HG02885 (cell line): ENCODE results near the gene CCDC195.

ENCODE experiments used
- ATAC-seq: cut with Tn5 transposase; IDR thresholded peaks from one replicate; pipeline ENCODE4 v1.9.1; 2021; ENCODE audit warnings: mild to moderate bottlenecking; ENCODE audit not compliant: unreplicated experiment, poor library complexity

The CCDC195 gene

DNA sequence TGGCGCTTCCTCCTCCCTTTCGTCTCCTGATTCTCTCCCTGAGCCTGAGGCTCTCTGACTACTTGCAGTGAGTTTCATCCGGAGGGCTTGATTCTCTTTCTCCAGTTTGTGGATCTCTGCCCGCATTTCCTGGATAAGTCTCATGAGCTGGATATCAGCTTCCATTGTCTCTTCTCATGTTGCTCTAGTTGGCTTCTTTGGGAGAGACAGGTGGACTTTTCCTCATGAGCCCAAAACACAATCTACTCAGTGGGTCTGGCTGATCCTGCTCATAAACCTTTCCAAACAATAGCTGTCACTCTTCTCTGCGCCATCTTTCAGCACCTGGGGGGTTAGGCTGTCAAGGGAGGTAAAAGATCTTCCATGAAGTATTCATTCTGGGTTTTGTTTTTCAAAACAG, at the start of gene CCDC195:
Gene CCDC195 (minus strand): TSS at position 165 of the 400 bp plus-strand sequence. CDS start 0 bp downstream, at position 165.
- no peak for ATAC-seq

DNA sequence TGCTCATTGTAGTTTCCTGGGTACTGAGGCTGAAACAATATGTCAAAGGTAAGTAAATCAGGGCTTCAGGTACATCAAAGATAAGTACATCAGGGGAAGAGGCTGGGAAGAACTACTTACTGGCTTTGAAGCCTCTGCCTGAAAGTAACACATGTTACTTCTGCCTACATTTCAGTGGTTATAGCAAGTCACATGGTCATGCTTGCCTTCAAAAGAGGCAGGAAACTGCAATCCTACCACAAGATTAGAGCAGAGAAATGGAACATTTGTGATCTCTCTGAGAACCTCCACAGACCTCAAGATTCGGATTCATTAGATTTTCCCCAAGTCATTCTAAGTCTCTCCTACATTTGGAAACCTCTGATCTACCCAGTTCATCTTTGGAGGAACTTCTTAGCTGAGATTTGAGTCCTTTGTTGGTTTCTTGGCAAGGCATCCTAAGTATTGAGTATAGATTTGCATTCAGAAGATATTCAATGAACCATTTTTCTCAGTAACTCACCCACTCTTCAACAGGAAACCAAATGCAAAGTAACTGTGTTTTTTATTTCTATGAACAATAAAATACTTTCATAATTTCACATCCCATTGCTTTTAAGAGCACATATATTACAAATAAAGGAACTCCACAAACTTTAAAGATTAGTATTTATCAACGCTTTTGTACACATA, 48.5 kb upstream of the CCDC195 start:
- peak; percentile 79 for ATAC-seq

DNA sequence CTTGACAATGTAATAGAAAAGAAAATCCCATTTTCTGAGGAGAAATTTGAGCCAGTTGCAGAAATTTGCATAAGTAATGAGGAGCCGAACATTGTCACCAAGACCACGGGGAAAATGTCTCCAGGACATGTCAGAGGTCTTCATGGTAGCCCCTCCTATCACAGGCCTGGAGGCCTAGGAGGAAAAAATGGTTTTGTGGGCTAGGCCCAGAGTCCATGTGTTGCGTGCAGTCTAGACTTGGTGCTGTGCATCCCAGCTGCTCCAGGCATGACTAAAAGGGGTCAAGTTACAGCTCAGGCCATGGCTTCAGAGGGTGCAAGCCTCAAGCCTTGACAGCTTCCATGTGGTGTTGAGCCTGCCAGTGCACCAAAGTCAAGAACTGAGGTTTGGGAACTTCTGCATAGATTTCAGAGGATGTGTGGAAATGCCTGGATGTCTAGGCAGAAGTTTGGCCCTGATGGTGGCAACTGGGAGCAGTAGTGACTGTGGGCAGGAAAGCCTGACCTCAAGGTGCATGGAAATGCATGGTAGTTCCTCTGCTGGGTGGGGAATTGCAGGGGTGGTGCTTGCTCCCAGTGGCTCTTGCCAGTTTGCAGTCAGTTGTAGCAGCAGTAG, 41.9 kb upstream of the CCDC195 start:
- ATAC-seq = no peak

- ATAC-seq = no peak
These were observed 37.8 kb upstream of the CCDC195 start for GRCh38 chr2:224753743-224754540.

GRCh38 chr2:224751996-224752698, 36.0 kb upstream of the CCDC195 start:
- ATAC-seq = peak; percentile 64

DNA sequence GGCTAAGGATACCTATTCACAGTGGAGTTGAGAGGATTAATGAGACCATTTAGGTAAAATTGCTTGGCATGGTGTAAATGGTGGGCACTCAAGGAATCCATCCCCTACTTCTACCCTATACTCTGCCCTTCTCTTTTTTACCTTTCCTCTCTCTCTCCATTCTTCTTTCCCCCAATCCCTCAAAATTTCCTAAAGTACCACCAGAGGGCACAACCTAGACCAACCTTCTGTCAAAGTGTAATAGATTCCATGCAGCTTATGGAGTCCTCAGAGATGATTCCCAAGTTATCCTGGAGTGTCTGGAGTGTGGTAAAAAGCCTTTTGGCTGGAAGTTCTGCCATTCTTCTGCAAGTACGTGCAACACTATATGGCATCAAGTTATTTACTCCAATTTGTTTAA, 33.0 kb upstream of the CCDC195 start:
- ATAC-seq = no peak

DNA sequence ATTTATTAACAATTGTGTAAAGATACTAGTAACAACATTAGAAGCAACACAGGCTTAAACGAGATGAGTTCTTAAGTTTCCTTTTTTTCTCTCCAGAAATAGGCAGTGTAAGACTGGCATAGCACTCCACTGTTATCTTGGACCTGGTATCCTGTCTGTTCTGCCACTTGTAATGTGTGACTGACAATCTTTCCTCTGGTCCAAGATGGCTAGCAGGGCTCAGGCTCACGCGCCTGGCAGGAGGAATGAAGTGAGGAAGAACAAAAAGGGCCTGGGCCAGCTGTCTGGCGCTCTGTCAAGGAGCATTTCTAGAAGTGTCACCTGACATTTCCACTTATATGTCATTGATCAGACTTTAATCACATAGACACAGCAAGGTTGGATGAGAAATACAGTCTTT, 31.6 kb upstream of the CCDC195 start:
- ATAC-seq = no peak

DNA sequence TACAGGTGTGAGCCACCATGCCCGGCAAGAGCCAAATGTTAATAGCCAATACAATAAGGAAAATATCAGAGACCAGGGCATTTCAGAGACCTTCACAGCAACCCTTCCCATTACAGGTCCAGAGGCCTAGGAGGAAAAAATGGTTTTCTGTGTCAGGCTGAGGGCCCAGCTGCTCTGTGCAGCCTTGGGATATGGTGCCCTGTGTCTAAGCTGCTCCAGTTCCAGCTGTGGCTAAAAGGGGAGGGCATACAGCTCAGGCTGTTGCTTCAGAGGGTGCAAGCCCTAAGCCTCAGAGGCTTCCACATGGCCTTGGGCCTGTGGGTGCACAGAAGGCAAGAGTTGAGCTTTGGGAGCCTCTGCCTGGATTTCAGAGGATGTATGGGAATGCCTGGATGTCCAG, 20.1 kb upstream of the CCDC195 start:
- no peak for ATAC-seq

DNA sequence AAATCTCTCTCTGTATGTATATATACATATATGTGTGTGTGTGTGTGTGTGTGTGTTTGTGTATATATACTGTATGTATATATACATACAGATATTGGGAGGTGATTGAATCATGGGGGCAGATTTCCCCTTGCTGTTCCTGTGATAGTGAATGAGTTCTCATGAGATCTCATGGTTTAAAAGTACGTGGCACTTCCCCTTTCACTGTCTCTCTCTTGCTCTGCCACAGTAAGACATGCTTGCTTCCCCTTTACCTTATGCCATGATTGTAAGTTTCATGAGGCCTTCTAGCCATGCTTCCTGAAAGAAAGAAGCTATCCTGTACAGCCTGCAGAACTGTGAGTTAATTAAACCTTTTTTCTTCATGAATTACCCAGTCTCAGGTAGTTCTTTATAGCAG, 18.8 kb upstream of the CCDC195 start:
- no peak for ATAC-seq

DNA sequence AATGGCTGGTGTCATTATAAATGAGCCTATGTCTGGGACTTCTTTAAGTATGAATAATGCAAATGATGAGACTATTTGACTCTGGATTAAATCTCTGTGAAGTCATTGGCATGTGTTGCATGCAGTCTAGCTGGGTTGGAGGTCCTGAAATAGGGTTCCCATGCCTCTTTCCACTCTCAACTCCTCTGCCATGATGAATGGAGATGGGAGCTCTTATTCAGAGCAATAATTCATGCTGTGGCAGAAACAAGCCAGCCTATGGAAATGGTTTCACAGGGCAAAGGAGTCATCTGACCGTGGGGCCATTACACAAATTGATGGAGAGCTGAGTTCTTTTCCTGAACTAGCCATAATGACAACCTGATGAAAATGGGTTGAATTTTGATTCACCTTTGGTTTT, 15.5 kb upstream of the CCDC195 start:
- no peak for ATAC-seq

DNA sequence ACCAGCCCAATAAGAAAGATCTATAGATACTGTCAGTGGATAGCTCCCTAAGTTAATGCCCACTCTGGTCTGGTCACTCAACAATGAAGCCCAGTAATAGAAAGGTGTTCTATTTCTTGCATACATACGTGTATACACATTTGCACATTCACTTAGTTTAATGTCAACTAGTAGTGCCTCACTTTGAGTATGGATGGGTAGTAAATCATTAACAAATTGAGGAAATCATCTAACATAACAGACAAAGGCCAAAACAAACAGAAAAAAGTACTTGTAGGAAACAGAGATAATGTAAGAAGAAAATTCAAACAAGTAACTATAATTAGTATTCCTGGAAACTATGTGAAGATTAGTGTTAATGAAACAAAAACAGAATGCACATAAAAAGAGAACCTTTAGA, 13.3 kb upstream of the CCDC195 start:
- no peak for ATAC-seq

GRCh38 chr2:224724331-224724730, 8.2 kb upstream of the CCDC195 start:
- ATAC-seq = no peak

DNA sequence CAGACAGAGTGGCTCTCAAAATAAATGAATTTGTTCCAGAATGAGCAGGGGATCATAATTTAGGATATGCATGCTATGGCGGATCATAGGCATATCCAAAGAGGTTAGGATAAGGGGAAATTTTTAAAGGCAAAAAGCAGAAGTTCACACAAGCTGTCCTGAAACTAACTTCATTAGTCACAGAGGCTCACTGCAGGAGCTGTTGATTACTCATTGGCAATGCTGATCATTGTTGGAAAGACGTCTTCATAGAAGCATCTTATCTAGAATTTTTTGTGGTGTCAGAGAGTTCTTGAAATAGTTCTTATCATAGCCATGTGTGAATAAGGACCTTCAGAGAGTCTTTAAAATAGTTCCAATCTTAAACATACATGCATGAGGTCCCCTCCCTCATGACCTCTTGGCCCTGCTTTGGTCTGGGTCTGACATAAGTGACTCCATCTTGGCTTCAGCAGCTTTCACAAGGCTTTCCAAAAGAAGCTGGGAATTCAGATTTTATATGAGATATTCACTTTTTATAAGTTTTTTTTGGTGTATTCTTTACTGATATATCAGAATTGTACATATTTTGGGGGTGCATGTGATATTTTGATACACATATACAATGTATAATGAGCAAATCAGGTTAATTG, 7.5 kb upstream of the CCDC195 start:
- ATAC-seq = peak; percentile 71

DNA sequence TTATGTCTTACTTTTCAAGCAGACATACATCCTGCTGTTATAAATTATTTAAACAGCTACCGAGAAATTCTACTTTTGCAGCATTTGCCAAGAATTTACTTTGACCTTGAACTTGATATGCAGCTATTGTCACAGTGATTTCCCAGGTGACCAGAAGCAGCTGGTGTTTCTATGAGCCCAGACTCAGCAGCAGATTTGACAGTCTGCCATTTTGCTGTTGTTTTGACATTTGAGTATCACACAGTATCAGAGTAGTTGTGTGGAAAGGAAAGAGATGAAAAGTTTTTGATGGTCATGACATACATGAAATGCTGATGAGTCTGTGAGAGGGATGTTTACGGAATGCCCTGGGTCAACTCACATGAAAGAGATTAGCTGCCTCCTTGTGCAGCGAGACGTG, 6.6 kb upstream of the CCDC195 start:
- ATAC-seq = no peak

DNA sequence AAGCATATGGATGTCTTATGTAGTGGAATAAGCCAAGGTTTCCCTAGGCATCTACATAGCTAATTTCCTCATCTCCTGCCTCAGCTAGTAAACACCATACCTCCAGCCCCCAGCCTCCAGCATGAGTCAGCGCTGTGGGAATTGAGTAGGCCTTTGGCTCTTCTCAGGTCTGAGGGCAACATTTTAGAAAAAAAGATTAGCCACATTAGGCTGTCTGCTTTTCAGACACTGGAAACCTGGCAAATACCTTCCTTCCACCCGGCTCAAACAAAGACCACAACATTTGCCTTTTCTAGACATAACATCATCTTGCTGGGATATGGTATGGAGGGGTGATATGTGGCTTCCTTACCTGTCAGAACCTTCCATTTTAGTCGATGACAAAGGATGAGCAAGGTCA, 6.1 kb upstream of the CCDC195 start:
- no peak for ATAC-seq

- no peak for ATAC-seq
These were observed 756 bp upstream of the CCDC195 start for GRCh38 chr2:224716921-224717320.

- no peak for ATAC-seq
These were observed 4.1 kb downstream of the CCDC195 start for GRCh38 chr2:224711859-224712665.

DNA sequence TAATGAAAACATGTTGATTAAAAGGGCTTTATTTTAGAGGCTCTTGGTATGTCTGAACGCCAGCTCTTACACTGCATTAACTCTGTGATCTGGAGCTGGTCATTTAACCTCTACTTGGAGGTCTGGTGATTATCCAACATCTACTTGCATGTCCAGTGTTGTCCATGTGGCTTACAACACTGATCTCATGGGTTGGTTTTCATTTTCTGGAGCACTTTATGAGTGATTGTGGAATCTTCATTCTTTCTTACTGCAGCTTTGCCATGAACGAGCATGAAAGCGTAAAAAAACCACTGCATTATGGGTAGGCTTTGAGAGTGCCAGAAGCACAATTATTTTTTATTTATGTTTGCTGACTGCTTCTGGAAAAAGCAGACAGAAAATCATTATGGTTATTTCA, 4.8 kb downstream of the CCDC195 start:
- no peak for ATAC-seq

DNA sequence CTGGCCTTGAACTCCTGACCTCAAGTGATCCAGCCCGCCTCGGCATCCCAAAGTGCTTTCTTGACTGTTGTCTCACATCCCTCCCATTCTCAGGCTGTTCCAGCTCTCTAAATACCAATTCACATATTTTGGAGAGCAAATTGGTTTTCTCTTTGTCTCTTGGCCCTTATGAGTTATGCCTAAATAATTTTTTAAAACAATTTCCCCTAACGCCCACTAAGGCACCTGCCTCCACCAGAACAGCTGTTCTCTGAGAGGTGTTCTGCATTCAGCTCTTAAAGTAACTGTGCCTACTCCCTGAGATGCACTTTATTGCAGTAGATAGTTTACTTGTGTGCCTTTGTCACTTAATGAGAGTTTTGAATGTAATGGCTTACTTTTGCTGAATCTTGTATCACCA, 6.9 kb downstream of the CCDC195 start:
- no peak for ATAC-seq

DNA sequence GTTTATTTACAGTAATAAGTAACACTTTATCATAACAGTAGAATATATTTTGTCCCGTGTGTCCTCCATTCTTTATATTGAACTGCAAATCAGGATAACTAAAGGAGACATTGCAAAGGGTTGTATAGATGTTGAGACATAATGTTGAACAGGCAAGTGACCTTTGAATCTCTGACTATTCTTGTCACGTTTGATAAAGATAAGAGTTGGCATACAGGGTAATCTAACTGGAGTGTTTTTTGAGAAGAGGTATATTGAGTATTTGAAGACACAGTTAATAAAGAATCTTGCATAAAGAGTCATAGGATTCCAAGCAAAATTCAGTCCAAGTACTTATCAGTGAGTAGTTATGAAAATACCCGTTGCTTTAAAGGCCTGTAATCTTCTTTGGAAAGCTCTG, 21.7 kb downstream of the CCDC195 start:
- ATAC-seq = no peak
